HEK293 (cell line): Measurements from ENCODE around the gene CBY1.
A peak's percentile ranks its signal among the peaks of the same experiment; 100 is the strongest.

Experiments
- CTCF ChIA-PET: fragments of 350-600 bp; formaldehyde crosslinking; extraction: SDS; loops from one replicate; lab custom pipeline; 2021; ENCODE audit warnings: antibody characterized with exemption; lab: Yijun Ruan, JAX
- POLR2A ChIA-PET: fragments of 300-600 bp; formaldehyde crosslinking; extraction: SDS; loops from one replicate; lab custom pipeline; 2020; ENCODE audit warnings: antibody characterized with exemption, inconsistent platforms; lab: Yijun Ruan, JAX
- H3K27ac ChIP-seq: fragments of 200-500 bp; sonication (Bioruptor generic); 2 replicates; pipeline ENCODE4 v1.5.1; 2014; ENCODE audit warnings: low read depth, low read length, control low read depth, inconsistent platforms; ENCODE audit errors: extremely low read depth
- H3K36me3 ChIP-seq, 2 experiments: fragments of 200-500 bp in 1 of 2; sonication (Bioruptor generic) in 1 of 2; 1 replicate in 1 of 2; 2 replicates in 1 of 2; pipeline ENCODE4 v1.5.1; 2014 to 2017; ENCODE audit warnings: inconsistent platforms in 2 of 2, low read length in 2 of 2; ENCODE audit not compliant: control insufficient read depth in 2 of 2, insufficient read depth in 1 of 2
- H3K4me1 ChIP-seq: fragments of 200-500 bp; sonication (Bioruptor generic); 2 replicates; pipeline ENCODE4 v1.5.1; 2014; ENCODE audit warnings: mild to moderate bottlenecking, low read length, inconsistent platforms; ENCODE audit not compliant: control insufficient read depth, insufficient read depth
- H3K4me3 ChIP-seq: 2 replicates; pipeline ENCODE4 v1.5.1; 2011; ENCODE audit warnings: low read depth, mild to moderate bottlenecking, control low read depth, low read length, moderate library complexity
- H3K9me3 ChIP-seq: fragments of 200-500 bp; sonication (Bioruptor generic); 2 replicates; pipeline ENCODE4 v1.5.1; 2014; ENCODE audit warnings: low read depth, low read length, inconsistent platforms; ENCODE audit not compliant: control insufficient read depth, insufficient read depth
- FEZF1 ChIP-seq: fragments of 450-650 bp; formaldehyde crosslinking; IDR thresholded peaks from 2 replicates; pipeline ENCODE4 v1.5.1; 2016; ENCODE audit warnings: missing biosample characterization, missing genetic modification characterization
- GLI2 ChIP-seq: fragments of 450-650 bp; formaldehyde crosslinking; IDR thresholded peaks from 2 replicates; pipeline ENCODE4; 2017; ENCODE audit warnings: missing biosample characterization, missing genetic modification characterization, low read depth, borderline replicate concordance
- KLF16 ChIP-seq: fragments of 450-650 bp; formaldehyde crosslinking; IDR thresholded peaks from 2 replicates; pipeline ENCODE4 v1.5.1; 2017; ENCODE audit warnings: missing biosample characterization, missing genetic modification characterization
- REST ChIP-seq: fragments of 450-650 bp; formaldehyde crosslinking; IDR thresholded peaks from 2 replicates; pipeline ENCODE4 v1.5.1; 2016; ENCODE audit warnings: missing biosample characterization, missing genetic modification characterization
- WT1 ChIP-seq: fragments of 450-650 bp; formaldehyde crosslinking; IDR thresholded peaks from 2 replicates; pipeline ENCODE4 v1.5.1; 2016; ENCODE audit warnings: missing biosample characterization, missing genetic modification characterization
- ZFP37 ChIP-seq: fragments of 450-650 bp; formaldehyde crosslinking; IDR thresholded peaks from 2 replicates; pipeline ENCODE4 v1.5.1; 2016; ENCODE audit warnings: missing biosample characterization, missing genetic modification characterization
- ZNF148 ChIP-seq: fragments of 450-650 bp; formaldehyde crosslinking; IDR thresholded peaks from 2 replicates; pipeline ENCODE4 v1.5.0; 2017; ENCODE audit warnings: missing biosample characterization, missing genetic modification characterization, borderline replicate concordance
- ZNF19 ChIP-seq: fragments of 450-650 bp; formaldehyde crosslinking; IDR thresholded peaks from 2 replicates; pipeline ENCODE4; 2016; ENCODE audit warnings: missing biosample characterization, missing genetic modification characterization, low read depth
- ZNF23 ChIP-seq: fragments of 450-650 bp; formaldehyde crosslinking; IDR thresholded peaks from 2 replicates; pipeline ENCODE4 v1.5.1; 2016; ENCODE audit warnings: missing biosample characterization, missing genetic modification characterization, borderline replicate concordance
- ZNF350 ChIP-seq: fragments of 450-650 bp; formaldehyde crosslinking; IDR thresholded peaks from 2 replicates; pipeline ENCODE4 v1.5.0; 2017; ENCODE audit warnings: missing biosample characterization, mild to moderate bottlenecking, missing genetic modification characterization
- ZNF354C ChIP-seq: fragments of 450-650 bp; formaldehyde crosslinking; IDR thresholded peaks from 2 replicates; pipeline ENCODE4 v1.5.1; 2016; ENCODE audit warnings: missing biosample characterization, missing genetic modification characterization, low read depth, borderline replicate concordance
- ZNF416 ChIP-seq: fragments of 450-650 bp; formaldehyde crosslinking; IDR thresholded peaks from 2 replicates; pipeline ENCODE4 v1.5.1; 2016; ENCODE audit warnings: missing biosample characterization, missing genetic modification characterization
- ZNF488 ChIP-seq: fragments of 450-650 bp; formaldehyde crosslinking; IDR thresholded peaks from 2 replicates; pipeline ENCODE4 v1.5.1; 2016; ENCODE audit warnings: missing biosample characterization, missing genetic modification characterization
- ZNF558 ChIP-seq: fragments of 450-650 bp; formaldehyde crosslinking; IDR thresholded peaks from 2 replicates; pipeline ENCODE4 v1.5.1; 2016; ENCODE audit warnings: missing biosample characterization, missing genetic modification characterization
- ZNF623 ChIP-seq: fragments of 450-650 bp; formaldehyde crosslinking; IDR thresholded peaks from 2 replicates; pipeline ENCODE4 v1.5.1; 2016; ENCODE audit warnings: missing biosample characterization, missing genetic modification characterization
- ZNF670 ChIP-seq: fragments of 450-650 bp; formaldehyde crosslinking; IDR thresholded peaks from 2 replicates; pipeline ENCODE4 v1.5.1; 2016; ENCODE audit warnings: missing biosample characterization, missing genetic modification characterization, low read depth
- ZNF76 ChIP-seq: fragments of 450-650 bp; formaldehyde crosslinking; IDR thresholded peaks from 2 replicates; pipeline ENCODE4; 2016; ENCODE audit warnings: low read depth, missing biosample characterization, missing genetic modification characterization, borderline replicate concordance

Gene CBY1

DNA sequence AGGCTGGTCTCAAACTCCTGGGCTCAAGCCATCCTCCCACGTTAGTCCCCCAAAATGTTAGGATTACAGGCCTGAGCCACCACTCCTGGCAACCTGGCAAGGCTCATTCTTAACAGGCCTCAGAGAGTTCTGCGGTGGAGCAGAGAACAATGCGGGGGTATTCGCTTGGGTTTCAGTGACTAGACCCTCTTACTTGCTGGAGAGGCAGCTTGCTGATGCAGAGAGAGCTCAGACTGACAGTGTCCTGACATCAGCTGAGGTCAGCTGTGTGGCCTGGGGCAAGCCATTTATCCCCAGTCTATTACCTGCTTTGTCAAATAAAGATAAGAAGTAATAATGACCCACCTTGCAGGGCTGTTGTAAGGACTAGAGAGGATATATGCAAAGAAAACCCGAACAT, 46.2 kb upstream of the CBY1 start:
- CTCF ChIA-PET = no interaction called here
- no peaks in the 10 kb centered on the region for H3K9me3 ChIP-seq
- H3K27ac ChIP-seq = no peak overlapping the region
- H3K36me3 ChIP-seq = peaks cover 0 to 7% of the 10 kb centered on the region in 2 experiments; a peak in 2 of 3 replicates
- 0 out of 2 replicates have a peak, but pooled peaks cover 3% of the 10 kb centered on the region for H3K4me1 ChIP-seq
- POLR2A ChIA-PET = interaction anchor here (0.9 kb wide), 1 partner anchor 72 kb away, joined by 3 read pairs; the partner anchor contains the start of gene TOMM22
- TF ChIP-seq KLF16 (tag by site-specific recombination) (no peak), ZNF558 (tag by site-specific recombination) (no peak), ZNF670 (tag by site-specific recombination) (no peak), REST (tag by site-specific recombination) (no peak), ZNF623 (tag by site-specific recombination) (no peak), ZNF76 (tag by site-specific recombination) (no peak), ZNF354C (tag by site-specific recombination) (no peak), ZNF148 (tag by site-specific recombination) (no peak), WT1 (tag by site-specific recombination) (no peak), ZNF488 (no peak), GLI2 (tag by site-specific recombination) (no peak), ZNF23 (no peak), FEZF1 (tag by site-specific recombination) (no peak), ZNF416 (tag by site-specific recombination) (no peak)
- H3K4me3 ChIP-seq = no peak overlapping the region

GRCh38 chr22:38611559-38611958, 44.9 kb upstream of the CBY1 start:
- POLR2A ChIA-PET = no interaction called here
- H3K9me3 ChIP-seq = no peaks in the 10 kb centered on the region
- H3K4me1 ChIP-seq = 0 out of 2 replicates have a peak, but pooled peaks cover 3% of the 10 kb centered on the region
- H3K4me3 ChIP-seq = no peak overlapping the region
- H3K27ac ChIP-seq = no peak overlapping the region
- peaks cover 0 to 12% of the 10 kb centered on the region in 2 experiments; a peak in 2 of 3 replicates for H3K36me3 ChIP-seq
- CTCF ChIA-PET = no interaction called here
- TF ChIP-seq ZNF623 (tag by site-specific recombination) (peak; percentile 84), ZFP37 (tag by site-specific recombination) (no peak), ZNF19 (tag by site-specific recombination) (no peak), ZNF350 (tag by site-specific recombination) (no peak)
